ENCODE data around the gene TRPM1.
"Not testable (repeated sequence)": the region's sequence is repeated elsewhere in the genome, so short reads cannot be mapped to it uniquely, and the experiment has no call there.

Gene TRPM1

GRCh38 chr15:31127596-31128261 lies 26.2 kb upstream of the TRPM1 start:
- in situ Hi-C loops (cut with MboI; ENCODE audit: low sequenced_read_pairs) = loop anchor here (10.0 kb wide), 1 partner anchor 143 kb away; no protein-coding TSS in a partner anchor

- in situ Hi-C loops (cut with MboI; ENCODE audit: low sequenced_read_pairs) = loop anchor here (10.0 kb wide), 1 partner anchor 140 kb away; no protein-coding TSS in a partner anchor
These were observed 23.5 kb upstream of the TRPM1 start for GRCh38 chr15:31125061-31125460.

- in situ Hi-C loops (cut with MboI; ENCODE audit: low sequenced_read_pairs) = no loop called here
These were observed 15.0 kb upstream of the TRPM1 start for GRCh38 chr15:31116423-31117030.

GRCh38 chr15:31111091-31111647 lies 9.6 kb upstream of the TRPM1 start:
- in situ Hi-C loops (cut with MboI; ENCODE audit: low sequenced_read_pairs) = no loop called here

DNA sequence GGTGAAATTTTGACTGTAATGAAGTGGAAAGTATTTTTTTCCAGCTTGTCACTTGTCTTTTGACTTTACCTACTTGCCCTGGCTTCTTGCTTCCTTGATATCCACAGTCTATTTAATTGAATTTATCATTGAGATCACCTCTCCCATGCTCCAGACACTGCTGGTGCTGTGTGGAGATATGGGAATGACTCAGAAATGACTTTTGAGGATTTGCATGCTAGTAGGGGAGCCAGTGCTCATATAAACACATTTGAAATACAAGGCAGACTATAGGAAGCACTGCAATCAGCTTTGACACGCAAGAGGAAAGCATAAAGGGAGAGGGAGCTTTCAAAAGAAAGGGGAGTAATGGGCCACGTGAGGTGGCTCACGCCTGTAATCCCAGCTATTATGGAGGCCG lies 7.3 kb upstream of the TRPM1 start:
- in situ Hi-C loops (cut with MboI; ENCODE audit: low sequenced_read_pairs) = no loop called here

DNA sequence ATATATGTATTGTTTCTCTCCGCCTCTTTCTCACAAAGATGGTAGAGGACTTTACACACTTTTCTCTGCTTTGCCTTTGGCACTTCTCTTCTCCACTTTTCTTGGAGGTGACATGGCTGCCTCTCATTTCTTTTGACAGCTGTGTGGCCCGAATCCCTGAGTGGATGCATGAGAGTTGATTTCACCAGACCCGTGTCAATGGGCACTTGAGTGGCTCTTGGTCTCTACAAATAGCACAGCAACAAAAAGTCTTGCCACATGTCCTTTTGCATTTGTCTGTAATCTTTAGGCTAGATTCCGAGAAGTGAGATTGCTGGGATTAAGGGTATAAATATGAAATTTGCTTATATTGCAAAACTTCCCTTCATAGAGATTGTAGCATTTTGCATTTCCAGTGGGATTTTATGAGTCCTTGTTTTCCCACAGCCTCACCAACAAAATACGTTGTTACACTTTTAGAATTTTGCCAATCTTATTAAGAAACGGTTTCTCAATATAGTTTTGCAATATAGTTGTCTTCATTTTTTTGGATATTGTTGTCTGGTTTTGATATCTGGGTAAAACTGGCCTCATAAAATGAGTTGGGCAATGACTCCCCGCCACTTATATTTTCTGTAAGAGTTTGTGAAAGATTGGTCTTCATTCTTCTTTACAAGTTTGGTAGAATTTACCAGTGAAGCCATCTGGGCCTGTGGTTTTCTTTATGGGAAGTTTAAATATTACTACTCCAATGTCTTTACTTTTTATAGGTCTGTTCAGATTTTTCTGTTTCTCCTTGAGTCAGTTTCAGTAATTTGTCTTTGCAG lies 5.2 kb upstream of the TRPM1 start:
- in situ Hi-C loops (cut with MboI; ENCODE audit: low sequenced_read_pairs) = no loop called here

DNA sequence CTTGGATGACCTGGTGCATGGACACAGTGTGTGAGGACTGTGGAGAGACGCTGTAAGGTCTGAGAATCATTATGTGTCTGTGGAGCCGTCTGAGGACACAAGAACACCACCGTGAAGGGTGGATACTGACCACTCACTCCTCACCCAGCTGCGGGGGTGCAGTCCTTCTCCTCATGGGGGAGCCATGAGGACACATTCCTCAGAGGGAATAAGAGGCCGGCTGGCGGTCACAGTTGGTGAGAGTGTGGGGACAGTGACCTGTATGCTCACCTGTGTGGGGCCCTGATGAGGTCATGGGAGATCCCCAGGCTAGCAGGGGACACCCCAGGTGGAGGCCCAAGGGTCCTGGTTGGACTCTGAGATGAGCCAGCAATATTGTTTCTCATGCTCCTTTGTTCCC lies 2.5 kb upstream of the TRPM1 start:
- in situ Hi-C loops (cut with MboI; ENCODE audit: low sequenced_read_pairs) = no loop called here

DNA sequence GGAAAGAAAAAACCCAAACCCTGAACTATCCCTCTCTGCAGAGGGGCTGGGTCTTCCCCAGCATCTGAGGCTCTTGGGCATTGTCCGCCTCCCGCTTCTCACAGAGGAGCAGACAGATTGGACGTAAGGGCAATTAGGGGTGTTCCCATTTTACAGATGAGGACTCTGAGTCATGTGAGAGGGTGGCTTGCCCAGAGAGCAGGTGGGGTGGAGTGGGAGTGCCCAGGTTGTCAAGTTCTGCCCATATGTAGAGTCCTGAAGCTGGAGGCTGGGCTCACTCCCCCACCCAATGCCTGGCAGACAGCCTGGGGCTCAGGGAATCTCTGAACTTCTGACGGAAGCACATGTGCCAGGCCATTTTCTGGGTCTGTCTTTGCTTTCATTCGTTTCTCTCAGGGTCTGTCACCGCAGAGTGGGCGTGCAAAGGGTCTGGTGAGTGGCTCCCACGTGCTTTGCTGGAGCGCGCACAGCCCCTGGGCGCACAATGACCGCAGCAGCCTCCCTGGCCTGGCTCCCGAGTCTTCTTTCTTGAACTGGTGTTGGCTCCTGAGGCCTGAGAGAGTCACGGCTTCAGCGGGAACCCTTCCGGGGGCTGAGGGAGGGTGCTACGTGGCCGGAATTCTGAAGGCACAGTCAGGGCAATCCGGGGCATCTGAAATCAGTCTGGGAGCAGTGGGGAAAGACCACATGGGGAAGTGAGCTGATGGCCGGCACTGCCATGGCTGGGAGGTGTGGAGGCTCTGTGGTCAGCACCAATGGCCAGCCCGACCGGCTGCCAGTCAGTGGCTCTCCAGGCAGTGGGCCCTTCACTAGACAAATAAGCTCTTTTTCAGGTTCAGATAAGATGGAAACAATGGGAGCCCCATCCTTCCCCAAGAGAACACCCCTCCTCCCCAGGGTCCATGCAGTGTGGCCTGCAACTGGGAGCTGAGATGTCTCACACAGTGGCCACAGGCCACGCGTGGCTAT lies 1.1 kb upstream of the TRPM1 start:
- in situ Hi-C loops (cut with MboI; ENCODE audit: low sequenced_read_pairs) = no loop called here

DNA sequence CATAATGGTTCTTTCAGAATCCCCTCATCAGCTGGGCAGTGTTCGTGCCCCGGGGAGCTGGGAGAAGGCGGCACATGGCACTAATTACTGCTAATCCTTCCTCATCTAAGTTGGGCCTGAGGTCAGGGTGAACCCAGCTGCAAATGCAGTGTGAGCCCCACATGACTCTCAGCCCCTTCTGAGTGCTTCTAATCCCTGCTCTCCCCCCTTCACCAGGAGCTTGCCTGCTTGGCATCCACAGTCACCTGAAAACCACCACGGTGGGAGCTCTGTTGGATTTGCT lies 455 bp upstream of the TRPM1 start:
- in situ Hi-C loops (cut with MboI; ENCODE audit: low sequenced_read_pairs) = no loop called here

DNA sequence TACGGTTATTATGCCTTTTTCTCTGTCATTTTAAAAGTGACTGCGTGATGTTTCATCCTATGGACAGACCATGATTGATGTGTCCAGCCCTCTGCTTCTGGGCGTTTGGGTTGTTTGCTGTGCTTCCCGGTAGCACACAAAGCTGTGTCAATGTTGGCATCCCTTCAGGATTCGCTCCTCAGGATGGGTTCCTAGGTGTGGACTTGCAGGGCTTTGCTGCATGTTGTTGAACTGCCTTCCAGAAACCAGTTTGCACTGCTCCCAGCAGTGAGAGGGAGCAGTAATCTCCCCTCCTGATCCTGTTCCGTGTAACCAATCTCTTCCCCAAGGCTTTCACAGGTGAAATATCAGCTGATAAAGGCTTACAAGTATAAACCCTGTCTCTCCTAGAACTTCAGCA lies 787 bp downstream of the TRPM1 start:
- in situ Hi-C loops (cut with MboI; ENCODE audit: low sequenced_read_pairs) = no loop called here

GRCh38 chr15:31098953-31099740 lies 2.4 kb downstream of the TRPM1 start:
- in situ Hi-C loops (cut with MboI; ENCODE audit: low sequenced_read_pairs) = no loop called here

DNA sequence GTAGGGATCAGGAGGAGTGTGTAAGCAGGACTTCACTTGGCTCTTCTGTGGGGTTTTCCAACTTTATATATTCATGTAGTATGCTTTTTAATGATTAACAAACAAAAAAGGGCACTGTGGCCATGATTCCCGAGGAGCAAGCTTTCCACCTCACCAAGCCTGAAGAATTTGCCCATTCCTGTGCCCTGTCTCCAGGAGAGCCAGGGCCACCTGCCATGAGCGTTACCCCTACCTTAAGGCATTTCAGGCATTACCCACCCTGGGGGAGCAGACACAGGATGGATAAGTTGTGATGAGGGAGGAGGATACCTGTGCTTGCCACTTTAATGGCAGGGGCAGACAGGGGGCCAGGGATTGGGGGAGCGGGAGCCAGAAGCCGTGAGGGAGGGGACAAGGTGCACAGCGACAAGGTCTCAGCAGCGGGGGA lies 3.0 kb downstream of the TRPM1 start:
- in situ Hi-C loops (cut with MboI; ENCODE audit: low sequenced_read_pairs) = no loop called here

DNA sequence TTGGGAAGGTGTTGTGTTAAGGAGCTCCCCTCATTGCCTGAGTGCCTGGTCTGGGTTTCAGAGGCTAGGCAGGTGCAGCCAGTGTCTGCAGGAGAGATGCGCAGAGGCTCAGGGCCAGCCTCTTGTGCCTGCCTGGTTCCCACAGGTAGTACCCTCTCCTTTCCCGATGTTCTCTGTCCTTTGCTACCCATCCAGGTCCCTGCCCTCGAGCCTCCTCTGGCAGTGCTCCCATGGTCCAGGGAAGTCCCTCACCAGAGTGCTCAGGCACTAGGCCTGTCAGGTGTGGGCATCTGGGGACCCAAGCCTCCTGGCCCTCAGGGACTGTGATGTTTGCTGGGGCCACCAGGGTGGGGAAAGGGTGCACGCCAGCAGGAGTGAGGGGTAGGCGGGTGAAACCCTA lies 5.0 kb downstream of the TRPM1 start:
- in situ Hi-C loops (cut with MboI; ENCODE audit: low sequenced_read_pairs) = no loop called here

DNA sequence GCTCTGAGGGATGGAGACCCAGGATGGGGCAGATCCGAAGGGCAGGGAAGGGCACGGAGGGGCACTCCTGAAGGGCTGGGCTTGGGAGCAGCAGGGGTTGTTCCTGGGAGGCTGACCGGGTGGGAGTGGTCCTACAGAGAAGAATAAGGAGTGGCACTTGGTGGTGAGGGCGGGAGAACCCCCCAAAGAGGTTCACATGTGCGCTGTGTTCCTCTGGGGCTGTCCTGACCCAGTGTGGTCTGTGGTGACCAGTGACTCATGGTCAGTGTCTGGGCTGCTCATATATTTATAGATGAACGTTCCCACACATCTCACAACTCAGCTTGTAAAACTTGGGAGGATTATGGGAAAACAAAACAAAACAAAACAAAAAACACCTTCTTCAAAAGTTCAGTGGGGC lies 10.0 kb downstream of the TRPM1 start:
- in situ Hi-C loops (cut with MboI; ENCODE audit: low sequenced_read_pairs) = no loop called here

DNA sequence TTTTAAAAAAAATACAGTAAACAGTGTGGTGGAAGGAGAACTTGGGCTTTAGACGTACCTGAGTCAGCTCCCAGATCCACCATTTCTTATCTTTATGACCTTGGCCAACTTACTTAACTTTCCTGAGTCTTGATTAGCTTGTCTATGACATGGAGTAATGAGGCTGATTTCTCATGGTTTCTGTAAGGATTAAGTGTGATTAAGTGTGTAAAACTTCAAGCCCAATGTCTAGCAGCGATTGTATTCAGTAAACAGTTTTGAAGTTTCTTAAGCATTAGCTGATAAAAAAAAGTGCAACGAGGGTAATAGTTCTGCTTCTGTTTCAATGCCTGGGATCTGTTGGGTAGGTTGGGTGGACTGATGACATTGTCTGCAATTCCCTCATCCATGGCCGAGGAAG lies 10.8 kb downstream of the TRPM1 start:
- in situ Hi-C loops (cut with MboI; ENCODE audit: low sequenced_read_pairs) = no loop called here

- in situ Hi-C loops (cut with MboI; ENCODE audit: low sequenced_read_pairs) = no loop called here
These were observed 12.0 kb downstream of the TRPM1 start for GRCh38 chr15:31089368-31090047.

DNA sequence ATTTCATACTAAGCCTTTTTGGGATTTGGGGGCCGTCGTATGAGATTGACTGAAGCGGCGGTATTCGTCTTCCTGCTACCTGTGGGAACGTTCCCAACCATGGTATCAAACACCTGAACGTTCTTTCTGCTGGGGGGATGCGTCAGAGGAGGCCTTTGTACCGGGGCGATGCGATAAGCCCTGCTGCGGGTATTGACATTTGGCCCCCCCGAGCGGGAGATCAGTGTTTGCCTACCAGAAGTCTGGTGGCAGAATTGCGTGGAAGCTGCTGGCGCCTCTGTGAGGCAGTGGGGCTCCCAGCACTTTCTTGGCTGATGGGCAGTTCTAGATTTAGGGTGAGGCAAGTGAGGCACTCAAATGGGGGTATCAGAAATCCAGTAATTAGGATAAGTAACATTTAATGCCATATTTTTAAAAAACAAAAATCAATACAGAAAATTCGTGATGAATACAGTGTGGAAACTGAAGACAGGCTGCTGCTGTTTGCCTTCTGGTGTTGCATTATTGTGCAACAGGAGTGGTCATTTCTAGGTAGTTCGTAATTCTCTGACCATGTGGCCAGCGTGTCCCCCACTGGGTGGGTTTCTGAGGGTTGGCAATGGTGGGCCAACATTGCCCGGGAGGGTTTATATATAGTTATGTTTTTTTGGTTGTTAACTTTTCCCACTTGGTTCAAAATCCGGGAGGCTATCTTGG lies 12.7 kb downstream of the TRPM1 start:
- in situ Hi-C loops (cut with MboI; ENCODE audit: low sequenced_read_pairs) = no loop called here

DNA sequence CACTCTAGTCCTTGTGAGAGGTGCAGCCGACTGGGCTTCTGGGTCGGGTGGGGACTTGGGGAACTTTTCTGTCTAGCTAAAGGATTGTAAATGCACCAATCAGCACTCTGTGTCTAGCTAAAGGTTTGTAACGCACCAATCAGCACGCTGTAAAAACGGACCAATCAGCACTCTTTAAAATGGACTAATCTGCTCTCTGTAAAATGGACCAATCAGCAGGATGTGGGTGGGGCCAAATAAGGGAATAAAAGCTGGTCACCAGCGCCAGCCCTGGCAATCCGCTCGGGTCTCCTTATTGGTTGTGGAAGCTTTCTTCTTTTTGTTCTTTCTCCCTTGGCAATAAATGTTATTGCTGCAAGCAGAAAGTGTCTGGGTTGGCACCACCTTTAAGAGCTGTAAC lies 13.5 kb downstream of the TRPM1 start:
- in situ Hi-C loops (cut with MboI; ENCODE audit: low sequenced_read_pairs) = not testable (repeated sequence)

DNA sequence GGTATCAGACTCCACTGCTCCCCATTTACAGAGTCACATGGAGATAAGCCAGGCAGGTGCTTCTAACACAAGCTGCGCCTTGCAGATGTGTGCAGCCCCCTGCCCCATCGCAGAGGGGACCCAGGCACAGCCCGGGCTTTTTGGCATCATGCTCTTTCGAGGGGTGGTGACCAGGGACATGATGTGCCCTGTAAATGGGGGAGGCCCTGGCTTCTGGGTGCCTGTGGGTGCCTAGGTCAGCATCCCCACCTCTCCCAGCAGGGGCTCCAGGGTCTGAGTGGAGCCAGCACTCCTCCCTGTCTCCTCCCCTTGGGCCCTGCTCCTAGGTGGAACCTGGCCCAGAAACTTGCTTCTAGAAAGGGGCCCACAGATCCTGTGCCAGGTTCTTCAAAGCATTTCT lies 15.2 kb downstream of the TRPM1 start:
- in situ Hi-C loops (cut with MboI; ENCODE audit: low sequenced_read_pairs) = no loop called here
